GM12801 (cell line): ENCODE results near the gene ARID5A.

Experiments
- TF ChIP-seq, protein P1 (sequence below): IDR thresholded peaks from one replicate; pipeline ENCODE4 v1.5.1; 2011; ENCODE audit warnings: control low read depth; ENCODE audit not compliant: insufficient read length; ENCODE audit errors: extremely low read depth

The ARID5A gene

DNA sequence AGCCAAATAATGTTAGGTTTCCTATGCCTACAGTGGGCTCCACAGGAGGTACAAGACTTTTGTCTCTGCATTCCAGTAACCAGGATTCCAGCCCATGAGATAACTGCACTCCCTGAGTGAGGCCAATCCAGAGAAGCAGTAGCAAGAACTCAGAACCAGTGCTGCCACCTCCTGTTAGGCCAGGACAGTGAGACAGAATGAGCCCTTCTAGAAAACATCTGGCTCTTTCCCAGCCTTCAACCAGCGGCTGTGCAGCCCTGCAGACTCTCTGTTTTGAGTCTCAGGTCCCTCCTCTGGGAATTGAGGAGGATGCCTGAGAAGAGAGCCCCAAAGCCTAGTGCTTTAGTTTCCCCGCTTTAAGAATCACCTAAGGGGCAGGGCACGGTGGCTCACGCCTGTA, 44.2 kb downstream of the ARID5A start:
- TF ChIP-seq, protein P1, sequence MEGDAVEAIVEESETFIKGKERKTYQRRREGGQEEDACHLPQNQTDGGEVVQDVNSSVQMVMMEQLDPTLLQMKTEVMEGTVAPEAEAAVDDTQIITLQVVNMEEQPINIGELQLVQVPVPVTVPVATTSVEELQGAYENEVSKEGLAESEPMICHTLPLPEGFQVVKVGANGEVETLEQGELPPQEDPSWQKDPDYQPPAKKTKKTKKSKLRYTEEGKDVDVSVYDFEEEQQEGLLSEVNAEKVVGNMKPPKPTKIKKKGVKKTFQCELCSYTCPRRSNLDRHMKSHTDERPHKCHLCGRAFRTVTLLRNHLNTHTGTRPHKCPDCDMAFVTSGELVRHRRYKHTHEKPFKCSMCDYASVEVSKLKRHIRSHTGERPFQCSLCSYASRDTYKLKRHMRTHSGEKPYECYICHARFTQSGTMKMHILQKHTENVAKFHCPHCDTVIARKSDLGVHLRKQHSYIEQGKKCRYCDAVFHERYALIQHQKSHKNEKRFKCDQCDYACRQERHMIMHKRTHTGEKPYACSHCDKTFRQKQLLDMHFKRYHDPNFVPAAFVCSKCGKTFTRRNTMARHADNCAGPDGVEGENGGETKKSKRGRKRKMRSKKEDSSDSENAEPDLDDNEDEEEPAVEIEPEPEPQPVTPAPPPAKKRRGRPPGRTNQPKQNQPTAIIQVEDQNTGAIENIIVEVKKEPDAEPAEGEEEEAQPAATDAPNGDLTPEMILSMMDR = no peak

DNA sequence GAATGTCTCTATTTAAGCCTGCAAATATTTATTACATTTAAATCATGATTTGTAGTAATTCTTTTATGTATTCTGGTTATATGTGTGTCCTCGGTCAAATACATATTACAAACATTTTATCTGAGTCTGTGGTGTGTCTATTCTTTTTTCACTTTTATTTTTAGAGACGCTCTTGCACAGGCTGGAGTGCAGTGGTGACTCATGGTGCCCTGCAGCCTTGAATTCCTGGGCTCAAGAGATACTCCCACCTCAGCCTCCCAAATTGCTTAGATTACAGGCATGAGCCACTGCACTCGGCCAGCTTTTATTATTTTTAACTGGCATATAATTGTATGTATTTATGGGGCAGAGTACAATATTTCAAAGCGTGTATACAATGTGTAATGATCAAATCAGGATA, 47.5 kb downstream of the ARID5A start:
- TF ChIP-seq, protein P1 = no peak

DNA sequence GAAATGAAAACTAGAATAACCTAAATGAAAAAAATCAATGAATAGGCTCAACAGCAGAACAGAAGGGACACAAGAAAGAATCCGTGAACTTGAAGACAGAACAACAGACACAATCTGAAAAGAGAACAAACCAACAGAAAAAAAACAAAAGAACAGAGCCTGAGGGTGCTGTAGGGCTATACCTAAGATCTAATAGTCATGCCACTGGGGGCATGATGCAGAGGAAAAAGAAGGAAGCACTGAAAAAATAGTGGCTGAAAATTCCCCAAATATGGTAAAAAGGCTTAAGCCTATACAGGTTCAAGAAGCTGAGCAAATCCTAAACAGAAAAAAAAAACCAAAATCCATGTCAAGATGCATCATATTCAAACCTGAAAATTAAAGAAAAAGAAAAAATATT, 51.3 kb downstream of the ARID5A start:
- TF ChIP-seq, protein P1 = no peak

DNA sequence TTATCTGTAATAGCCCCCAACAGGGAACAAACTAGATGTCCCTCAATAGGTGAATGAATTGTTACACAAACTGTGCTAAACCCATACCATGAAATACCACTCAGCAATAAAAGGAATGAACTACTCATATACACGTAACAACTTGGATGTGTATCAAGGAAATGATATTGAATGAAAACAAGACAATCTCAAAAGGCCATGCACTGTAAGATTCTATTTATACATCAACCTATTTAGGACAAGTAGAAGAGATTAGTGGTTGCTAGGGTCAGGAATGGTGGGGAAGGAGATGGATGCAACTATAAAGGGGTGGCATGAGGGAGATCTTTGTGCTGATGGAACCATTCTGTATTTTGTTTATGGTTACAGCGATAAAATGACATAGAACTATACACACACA, 54.5 kb downstream of the ARID5A start:
- TF ChIP-seq, protein P1 = no peak

DNA sequence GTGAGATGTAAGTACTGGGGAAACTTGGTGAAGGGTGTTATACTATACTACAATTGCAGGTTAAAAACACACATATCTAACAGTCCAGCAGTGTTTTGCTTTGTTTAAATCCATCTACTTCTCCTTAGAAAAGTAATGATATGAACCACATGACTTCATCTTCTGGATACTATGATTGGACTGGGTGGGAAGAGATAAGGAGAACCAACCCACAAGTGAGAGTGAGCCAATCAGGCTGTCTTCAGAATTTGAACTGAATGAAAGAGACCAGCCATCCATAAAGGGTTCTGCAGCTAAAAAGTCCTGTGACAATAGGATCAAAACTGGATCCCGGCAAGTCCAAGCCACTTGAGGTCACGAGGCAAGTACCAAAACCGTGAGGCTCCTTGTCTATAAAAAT, 54.9 kb downstream of the ARID5A start:
- TF ChIP-seq, protein P1 = no peak

DNA sequence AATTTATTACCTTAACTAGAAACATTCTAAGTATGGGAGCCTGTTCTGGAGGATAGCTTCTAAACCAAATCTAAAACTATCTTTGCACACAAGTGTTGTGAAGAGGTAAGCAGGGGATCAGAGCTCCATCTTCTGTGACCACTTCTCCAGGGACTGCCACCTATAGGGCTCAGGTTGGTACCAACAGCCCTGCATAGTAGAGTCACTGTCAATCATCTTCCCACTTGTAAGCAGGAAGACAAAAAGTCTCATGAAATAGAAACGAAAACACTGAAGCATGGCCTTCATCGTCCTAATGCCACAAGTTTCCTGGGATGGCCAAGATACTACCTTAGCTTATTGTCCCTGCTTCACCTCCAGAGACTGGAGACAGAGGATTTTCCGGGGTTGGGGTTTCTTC, 57.7 kb downstream of the ARID5A start:
- TF ChIP-seq, protein P1 = no peak

DNA sequence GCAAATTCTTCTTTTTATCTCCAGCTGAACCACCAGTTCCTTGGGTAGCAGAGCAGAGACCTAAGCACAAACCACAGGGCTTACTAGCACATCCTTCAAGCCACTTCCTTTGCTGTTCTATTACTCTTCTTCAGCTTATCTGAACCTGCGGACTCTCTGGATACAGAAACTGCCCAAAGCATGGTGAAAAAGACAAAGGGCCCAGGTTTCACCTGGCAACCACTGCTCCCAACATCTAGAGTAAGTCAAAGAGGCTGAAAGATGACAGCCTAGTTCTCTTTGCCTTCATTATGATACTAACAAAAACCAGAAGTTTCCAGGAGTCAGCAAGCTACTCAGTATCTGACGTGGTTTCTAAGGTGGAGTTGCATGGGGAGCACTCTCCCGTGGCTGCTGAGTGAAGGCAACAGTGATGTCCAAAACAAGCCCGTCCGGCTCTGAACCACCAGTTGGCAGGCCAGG, 58.2 kb downstream of the ARID5A start:
- TF ChIP-seq, protein P1 = no peak

DNA sequence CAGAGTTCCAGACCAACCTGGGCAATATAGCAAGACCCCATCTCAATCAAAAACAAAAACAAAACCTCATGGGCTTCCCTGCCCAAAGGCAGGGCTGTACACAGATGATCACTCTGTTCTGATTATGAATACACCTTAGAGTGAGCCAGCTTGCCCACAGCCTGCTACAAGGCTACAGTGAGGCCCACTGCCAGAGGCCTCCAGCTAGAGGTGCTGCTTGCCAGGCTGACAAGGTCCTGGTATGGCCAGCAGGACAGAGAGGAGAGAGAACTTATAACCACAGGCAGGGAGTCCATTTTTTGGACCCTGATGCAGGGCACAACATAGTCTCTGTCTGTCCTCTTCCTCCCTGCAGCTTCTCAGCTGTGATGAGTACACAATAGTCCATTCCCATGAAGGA, 60.0 kb downstream of the ARID5A start:
- TF ChIP-seq, protein P1 = no peak
